A673 (cell line): ENCODE measurements around the gene ARHGEF2. TPM values are rescaled to one million over a fixed set of nuclear protein-coding genes. Genes with fewer than 3 reads are reported as not detected.
"Not testable (repeated sequence)": the region's sequence is repeated elsewhere in the genome, so short reads cannot be mapped to it uniquely, and the experiment has no call there.

Source experiments
- BruUV-seq: library from RNA; stranded (reverse); fragments of 400-500 nt; replicated peaks from 2 replicates; lab custom pipeline; 2021; lab: Mats Ljungman, UMichigan
- CTCF ChIA-PET: fragments of 300-600 bp; sonication (Branson Sonifier 250); formaldehyde crosslinking; loops from one replicate; lab custom pipeline; 2022; ENCODE audit warnings: antibody characterized with exemption; lab: Charles Lee
- POLR2A ChIA-PET: fragments of 300-600 bp; sonication (Branson Sonifier 250); formaldehyde crosslinking; loops from one replicate; lab custom pipeline; 2022; ENCODE audit warnings: antibody characterized with exemption; ENCODE audit not compliant: low non-redundant PET; lab: Charles Lee
- DNase-seq: peaks from one replicate; pipeline ENCODE4 v3.0.0-alpha.2; 2015; ENCODE audit warnings: low spot score
- H3K27ac ChIP-seq: fragments of 200-600 bp; sonication (generic); 2 replicates; pipeline ENCODE4 v1.5.1; 2016; ENCODE audit warnings: mixed run types, low read depth, mild to moderate bottlenecking, mixed read lengths, antibody characterized with exemption, low read length; ENCODE audit not compliant: poor library complexity, severe bottlenecking
- H3K27me3 ChIP-seq: fragments of 200-600 bp; sonication (generic); replicated peaks from 2 replicates; pipeline ENCODE4 v1.6.1; 2017; ENCODE audit warnings: mixed run types, low read depth, mild to moderate bottlenecking, mixed read lengths, antibody characterized with exemption, low read length; ENCODE audit not compliant: insufficient read depth, poor library complexity
- H3K36me3 ChIP-seq: fragments of 200-600 bp; sonication (generic); 2 replicates; pipeline ENCODE4 v1.6.1; 2016; ENCODE audit warnings: mixed run types, mild to moderate bottlenecking, mixed read lengths, antibody characterized with exemption, low read length; ENCODE audit not compliant: insufficient read depth, poor library complexity, severe bottlenecking
- H3K4me1 ChIP-seq: fragments of 200-600 bp; sonication (generic); 2 replicates; pipeline ENCODE4 v1.6.1; 2017; ENCODE audit warnings: mixed run types, mild to moderate bottlenecking, mixed read lengths, antibody characterized with exemption, low read length; ENCODE audit not compliant: insufficient read depth, poor library complexity, severe bottlenecking
- H3K4me3 ChIP-seq: fragments of 200-600 bp; sonication (generic); 2 replicates; pipeline ENCODE4 v1.5.1; 2016; ENCODE audit warnings: low read depth, mixed run types, mild to moderate bottlenecking, mixed read lengths, low read length; ENCODE audit not compliant: poor library complexity, severe bottlenecking
- H3K9me3 ChIP-seq: fragments of 200-600 bp; sonication (generic); 2 replicates; pipeline ENCODE4 v1.6.1; 2016; ENCODE audit warnings: mixed run types, low read depth, mild to moderate bottlenecking, mixed read lengths, antibody characterized with exemption, low read length; ENCODE audit not compliant: poor library complexity, severe bottlenecking
- CTCF ChIP-seq: fragments of 300-800, 200-600 bp; sonication (generic); conservative IDR thresholded peaks from 2 replicates; pipeline ENCODE4 v1.5.1; 2017; ENCODE audit warnings: low read depth, mild to moderate bottlenecking, antibody characterized with exemption, low read length, moderate library complexity, mixed read lengths
- EZH2 ChIP-seq: fragments of 200-600 bp; sonication (generic); IDR thresholded peaks from 2 replicates; pipeline ENCODE4 v1.6.1; 2017; ENCODE audit warnings: borderline replicate concordance, low read depth, mild to moderate bottlenecking, mixed read lengths, antibody characterized with exemption, low read length; ENCODE audit not compliant: poor library complexity, severe bottlenecking
- intact Hi-C: fragments of 100-400 bp; cut with micrococcal nuclease; formaldehyde crosslinking; loops from one replicate; pipeline ENCODE4 v1.10.0; 2022; ENCODE audit not compliant: unreplicated experiment
- total RNA-seq: library from RNA; stranded (reverse); gene quantifications from 2 replicates; pipeline ENCODE4 v1.2.3, GENCODE V29; 2021

ARHGEF2 gene
- total RNA-seq, 1 experiment from 2014 or later, result 148 TPM

DNA sequence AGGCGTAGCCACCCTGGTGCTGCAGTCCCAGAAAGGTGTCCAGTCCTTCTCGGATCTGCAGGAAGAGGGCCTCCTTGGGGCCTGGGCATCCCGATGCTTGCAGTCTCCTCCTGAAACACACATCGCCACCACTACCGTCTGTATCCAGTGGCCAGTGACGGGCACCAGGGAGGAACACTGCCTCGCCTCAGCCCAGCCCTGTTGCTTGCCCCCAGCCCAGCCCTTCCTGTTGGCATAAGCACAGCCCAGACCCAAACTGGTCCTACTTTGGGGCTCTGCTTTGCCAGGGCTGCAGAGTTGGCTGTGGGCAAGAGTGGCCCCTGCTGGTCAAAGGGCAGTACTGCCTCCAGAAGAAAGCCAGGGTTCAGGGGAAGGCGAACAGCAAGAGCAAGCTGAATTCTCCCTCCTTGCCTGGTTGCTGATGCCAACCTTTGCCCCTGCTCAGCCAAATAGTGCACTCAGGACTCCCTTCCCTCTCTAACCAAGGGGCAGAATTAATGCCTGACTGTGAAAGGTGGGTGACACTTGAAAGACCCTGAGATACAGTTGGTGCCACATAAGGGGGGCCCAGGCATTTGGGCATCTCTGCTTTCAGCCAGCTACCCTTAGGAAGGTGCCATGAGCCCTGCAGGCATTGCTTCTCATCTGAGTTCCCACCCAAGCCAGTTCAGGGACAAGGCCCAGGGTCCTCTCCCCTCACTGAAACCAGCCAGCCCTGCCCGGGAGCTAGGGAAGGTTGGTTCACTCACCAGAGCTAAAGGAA lies 11.1 kb upstream of the ARHGEF2 start:
- TF ChIP-seq CTCF (peak; percentile 97), EZH2 (no peak)
- Histone ChIP-seq H3K27ac (no peak overlapping the region), H3K4me1 (peaks cover under 1% of the 10 kb centered on the region), H3K27me3 (no peaks in the 10 kb centered on the region), H3K4me3 (no peak overlapping the region), H3K36me3 (no peaks in the 10 kb centered on the region), H3K9me3 (no peaks in the 10 kb centered on the region)
- CTCF ChIA-PET, result interaction anchor here (0.6 to 1.7 kb wide), 10 partner anchors 10 to 64 kb away, joined by 3 to 9 read pairs (median 3); partner anchors contain the start of genes ARHGEF2 and UBQLN4
- intact Hi-C loops, result loop anchor here (1.0 kb wide), 1 partner anchor 51 kb away; no protein-coding TSS in a partner anchor
- peak; percentile 82 for DNase-seq
- BruUV-seq, result no TSS peak
- POLR2A ChIA-PET, result no interaction called here

DNA sequence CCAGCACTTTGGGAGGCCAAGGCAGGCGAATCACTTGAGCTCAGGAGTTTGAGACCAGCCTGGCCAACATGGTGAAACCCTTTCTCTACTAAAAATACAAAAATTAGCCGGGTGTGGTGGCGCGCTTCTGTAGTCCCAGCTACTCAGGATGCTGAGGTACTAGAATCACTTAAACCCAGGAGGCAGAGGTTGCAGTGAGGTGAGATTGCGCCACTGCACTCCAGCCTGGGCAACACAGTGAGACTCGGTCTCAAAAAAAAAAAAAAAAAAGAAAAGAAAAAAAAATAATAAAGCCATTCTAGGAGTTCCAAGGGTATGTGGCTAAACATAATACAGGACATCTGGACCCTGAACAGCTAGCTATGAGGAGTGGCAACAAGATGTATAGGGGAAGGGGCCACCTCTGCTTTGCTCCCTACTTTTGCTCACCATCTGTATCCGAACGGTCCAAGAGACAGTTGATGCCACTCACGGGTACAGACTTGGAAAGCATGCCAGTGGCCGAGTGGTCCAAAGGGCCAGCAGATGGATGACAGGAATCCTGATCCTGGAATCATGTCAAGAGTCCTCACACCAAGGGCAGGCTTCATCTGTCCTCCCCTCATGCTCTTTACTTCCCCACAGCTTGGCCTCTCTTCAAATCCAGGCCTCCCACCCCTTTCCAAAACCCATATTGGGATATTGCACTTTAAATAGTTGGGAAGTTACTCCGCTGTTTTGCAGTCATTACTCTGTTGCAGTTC lies 6.7 kb upstream of the ARHGEF2 start:
- H3K9me3 ChIP-seq, H3K36me3 ChIP-seq, POLR2A ChIA-PET, BruUV-seq, DNase-seq, CTCF ChIA-PET, intact Hi-C loops, H3K4me3 ChIP-seq, H3K27me3 ChIP-seq: not testable (repeated sequence)
- H3K4me1 ChIP-seq, result peaks cover 44% of the 10 kb centered on the region
- H3K27ac ChIP-seq, result peak overlapping the region; percentile 95

DNA sequence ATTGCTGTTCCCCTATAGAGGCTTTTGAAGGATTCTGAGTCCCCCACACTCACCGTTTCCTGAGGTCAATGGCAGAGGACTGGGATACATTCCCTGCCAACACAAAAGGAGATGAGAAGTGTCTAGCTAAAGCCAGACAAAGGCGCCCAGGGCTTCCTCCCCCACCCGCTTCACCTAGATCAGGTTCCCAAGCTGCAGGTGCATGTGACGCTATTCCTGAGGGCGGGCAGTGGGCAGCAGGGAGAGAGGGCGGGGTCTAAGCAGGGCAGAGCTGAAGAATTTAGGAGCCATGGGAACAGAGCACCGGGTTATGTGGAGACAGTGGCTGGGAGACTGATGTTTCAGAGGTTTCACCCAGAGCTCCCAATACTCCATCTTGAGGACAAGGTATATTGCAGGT lies 6.0 kb upstream of the ARHGEF2 start:
- H3K4me3 ChIP-seq, result no peak overlapping the region
- intact Hi-C loops, result no loop called here
- H3K36me3 ChIP-seq, result no peaks in the 10 kb centered on the region
- ChIA-PET POLR2A (no interaction called here), CTCF (interaction anchor here (1.2 kb wide), 1 partner anchor 46 kb away, joined by 3 read pairs; no protein-coding TSS in a partner anchor)
- DNase-seq, result no peak
- H3K27ac ChIP-seq, result peak overlapping the region; percentile 95
- no peaks in the 10 kb centered on the region for H3K9me3 ChIP-seq
- H3K27me3 ChIP-seq, result no peaks in the 10 kb centered on the region
- BruUV-seq, result no TSS peak
- peaks cover 51% of the 10 kb centered on the region for H3K4me1 ChIP-seq
- TF ChIP-seq CTCF (no peak), EZH2 (no peak)
